HepG2 (cell line): ENCODE data around the gene MLN.

ENCODE experiments used
- ATAD3A ChIP-seq: sonication (generic); formaldehyde crosslinking; IDR thresholded peaks from 2 replicates; pipeline ENCODE4 v1.4.0; 2020; ENCODE audit warnings: missing genetic modification reagents
- BCL6 ChIP-seq: IDR thresholded peaks from 2 replicates; pipeline ENCODE4 v1.6.1; 2016; ENCODE audit warnings: missing genetic modification reagents, missing compliant biosample characterization
- POLR2A ChIP-seq, 2 experiments: IDR thresholded peaks; 2 replicates each; pipeline ENCODE4 v1.6.1; 2011; ENCODE audit warnings: low read depth in 2 of 2, low read length in 2 of 2, mild to moderate bottlenecking in 1 of 2, moderate library complexity in 1 of 2; ENCODE audit not compliant: insufficient read depth in 1 of 2
- TF ChIP-seq, protein P1 (sequence below): fragments of 450-650 bp; IDR thresholded peaks from 2 replicates; pipeline ENCODE4 v1.6.1; 2017
- TF ChIP-seq, protein P2 (sequence below): IDR thresholded peaks from 2 replicates; pipeline ENCODE4 v1.6.1; 2016; ENCODE audit warnings: mild to moderate bottlenecking, missing biosample characterization, missing genetic modification reagents
- TF ChIP-seq, protein P3 (sequence below): sonication (generic); formaldehyde crosslinking; IDR thresholded peaks from 2 replicates; pipeline ENCODE4 v1.5.0; 2020; ENCODE audit warnings: mild to moderate bottlenecking, missing genetic modification reagents, moderate library complexity
- TF ChIP-seq, protein P4 (sequence below): sonication (generic); formaldehyde crosslinking; IDR thresholded peaks from 2 replicates; pipeline ENCODE4 v1.4.0; 2020; ENCODE audit warnings: missing genetic modification reagents

DNA sequence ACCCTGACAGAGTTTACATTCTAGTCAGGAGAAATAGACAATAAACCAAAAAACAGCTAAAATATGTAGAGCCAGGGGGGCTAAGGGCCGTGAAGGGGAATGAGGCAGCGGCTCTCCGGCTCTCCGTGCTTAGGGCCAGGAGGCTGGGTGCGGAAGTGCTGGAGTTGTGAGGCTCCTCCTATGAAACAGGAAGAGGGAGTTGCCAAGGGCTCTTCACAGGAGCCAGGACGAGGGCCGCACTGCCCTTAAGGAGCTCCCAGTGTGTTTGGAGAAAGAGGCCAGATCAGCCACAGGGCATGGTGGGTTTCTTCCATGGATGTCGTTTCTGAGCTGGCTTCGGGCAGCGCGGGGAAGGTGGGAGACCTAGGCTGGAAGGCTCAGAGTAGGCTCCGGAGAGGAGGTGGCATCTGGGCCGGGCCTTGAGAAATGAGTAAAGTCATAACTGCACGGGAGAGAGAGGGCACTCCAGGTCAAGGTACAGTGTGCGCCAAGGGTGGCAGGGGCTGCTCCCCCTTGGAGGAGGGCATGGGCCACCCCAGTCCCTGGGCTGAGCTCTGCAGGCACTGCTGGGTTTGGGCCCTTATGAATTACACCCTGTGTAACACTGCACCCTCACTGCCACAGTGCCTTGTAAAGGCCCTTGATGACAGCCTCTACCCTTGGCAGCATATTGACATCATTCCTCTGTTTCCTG is 20.8 kb upstream of the MLN start:
- TF ChIP-seq POLR2A (IDR thresholded peaks at IDR 0.05; ENCODE audit: insufficient read depth in 1 of 2, low read depth in 2 of 2, low read length in 2 of 2), result no peak
- TF ChIP-seq, protein P1, sequence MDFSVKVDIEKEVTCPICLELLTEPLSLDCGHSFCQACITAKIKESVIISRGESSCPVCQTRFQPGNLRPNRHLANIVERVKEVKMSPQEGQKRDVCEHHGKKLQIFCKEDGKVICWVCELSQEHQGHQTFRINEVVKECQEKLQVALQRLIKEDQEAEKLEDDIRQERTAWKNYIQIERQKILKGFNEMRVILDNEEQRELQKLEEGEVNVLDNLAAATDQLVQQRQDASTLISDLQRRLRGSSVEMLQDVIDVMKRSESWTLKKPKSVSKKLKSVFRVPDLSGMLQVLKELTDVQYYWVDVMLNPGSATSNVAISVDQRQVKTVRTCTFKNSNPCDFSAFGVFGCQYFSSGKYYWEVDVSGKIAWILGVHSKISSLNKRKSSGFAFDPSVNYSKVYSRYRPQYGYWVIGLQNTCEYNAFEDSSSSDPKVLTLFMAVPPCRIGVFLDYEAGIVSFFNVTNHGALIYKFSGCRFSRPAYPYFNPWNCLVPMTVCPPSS, result no peak
- TF ChIP-seq, protein P2, sequence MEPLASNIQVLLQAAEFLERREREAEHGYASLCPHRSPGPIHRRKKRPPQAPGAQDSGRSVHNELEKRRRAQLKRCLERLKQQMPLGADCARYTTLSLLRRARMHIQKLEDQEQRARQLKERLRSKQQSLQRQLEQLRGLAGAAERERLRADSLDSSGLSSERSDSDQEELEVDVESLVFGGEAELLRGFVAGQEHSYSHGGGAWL (CRISPR knock-in tag), result no peak
- TF ChIP-seq, protein P3, sequence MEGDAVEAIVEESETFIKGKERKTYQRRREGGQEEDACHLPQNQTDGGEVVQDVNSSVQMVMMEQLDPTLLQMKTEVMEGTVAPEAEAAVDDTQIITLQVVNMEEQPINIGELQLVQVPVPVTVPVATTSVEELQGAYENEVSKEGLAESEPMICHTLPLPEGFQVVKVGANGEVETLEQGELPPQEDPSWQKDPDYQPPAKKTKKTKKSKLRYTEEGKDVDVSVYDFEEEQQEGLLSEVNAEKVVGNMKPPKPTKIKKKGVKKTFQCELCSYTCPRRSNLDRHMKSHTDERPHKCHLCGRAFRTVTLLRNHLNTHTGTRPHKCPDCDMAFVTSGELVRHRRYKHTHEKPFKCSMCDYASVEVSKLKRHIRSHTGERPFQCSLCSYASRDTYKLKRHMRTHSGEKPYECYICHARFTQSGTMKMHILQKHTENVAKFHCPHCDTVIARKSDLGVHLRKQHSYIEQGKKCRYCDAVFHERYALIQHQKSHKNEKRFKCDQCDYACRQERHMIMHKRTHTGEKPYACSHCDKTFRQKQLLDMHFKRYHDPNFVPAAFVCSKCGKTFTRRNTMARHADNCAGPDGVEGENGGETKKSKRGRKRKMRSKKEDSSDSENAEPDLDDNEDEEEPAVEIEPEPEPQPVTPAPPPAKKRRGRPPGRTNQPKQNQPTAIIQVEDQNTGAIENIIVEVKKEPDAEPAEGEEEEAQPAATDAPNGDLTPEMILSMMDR (CRISPR knock-in tag), result no peak
- TF ChIP-seq BCL6 (CRISPR knock-in tag), result no peak
- TF ChIP-seq ATAD3A (CRISPR knock-in tag), result no peak
- TF ChIP-seq, protein P4, sequence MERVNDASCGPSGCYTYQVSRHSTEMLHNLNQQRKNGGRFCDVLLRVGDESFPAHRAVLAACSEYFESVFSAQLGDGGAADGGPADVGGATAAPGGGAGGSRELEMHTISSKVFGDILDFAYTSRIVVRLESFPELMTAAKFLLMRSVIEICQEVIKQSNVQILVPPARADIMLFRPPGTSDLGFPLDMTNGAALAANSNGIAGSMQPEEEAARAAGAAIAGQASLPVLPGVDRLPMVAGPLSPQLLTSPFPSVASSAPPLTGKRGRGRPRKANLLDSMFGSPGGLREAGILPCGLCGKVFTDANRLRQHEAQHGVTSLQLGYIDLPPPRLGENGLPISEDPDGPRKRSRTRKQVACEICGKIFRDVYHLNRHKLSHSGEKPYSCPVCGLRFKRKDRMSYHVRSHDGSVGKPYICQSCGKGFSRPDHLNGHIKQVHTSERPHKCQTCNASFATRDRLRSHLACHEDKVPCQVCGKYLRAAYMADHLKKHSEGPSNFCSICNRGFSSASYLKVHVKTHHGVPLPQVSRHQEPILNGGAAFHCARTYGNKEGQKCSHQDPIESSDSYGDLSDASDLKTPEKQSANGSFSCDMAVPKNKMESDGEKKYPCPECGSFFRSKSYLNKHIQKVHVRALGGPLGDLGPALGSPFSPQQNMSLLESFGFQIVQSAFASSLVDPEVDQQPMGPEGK, result no peak
